Hepatocyte (in vitro differentiated cells): ENCODE measurements around the gene IKBKE.

Experiments used
- CTCF ChIP-seq: fragments of 200-600 bp; sonication (generic); IDR thresholded peaks from 2 replicates; pipeline ENCODE4 v1.5.1; 2016; ENCODE audit warnings: antibody characterized with exemption, mild to moderate bottlenecking; ENCODE audit not compliant: poor library complexity
- EZH2phosphoT487 ChIP-seq: fragments of 200-600 bp; sonication (generic); IDR thresholded peaks from one replicate; pipeline ENCODE4 v1.6.1; 2018; ENCODE audit warnings: antibody characterized with exemption, mild to moderate bottlenecking, low read depth, moderate library complexity; ENCODE audit not compliant: unreplicated experiment, severe bottlenecking

DNA sequence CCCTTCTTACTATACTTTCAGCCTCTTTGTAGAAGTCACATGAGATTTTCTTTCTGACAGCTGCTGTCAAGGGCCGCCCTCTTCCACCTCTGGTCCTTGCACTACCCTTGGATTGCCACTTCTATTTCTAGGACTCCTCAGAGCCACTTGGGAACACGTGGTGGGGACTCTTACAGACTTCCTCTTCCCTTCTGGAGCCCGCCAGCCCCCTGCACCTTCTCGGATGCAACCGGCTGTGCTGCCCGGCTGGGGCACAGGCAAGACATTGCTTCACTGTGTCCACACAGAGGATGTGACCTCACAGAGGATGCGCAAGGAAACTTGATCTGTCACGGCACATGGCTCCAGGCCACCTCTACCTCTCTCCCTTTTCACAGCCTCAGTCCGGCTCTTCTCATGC lies 2.4 kb upstream of the IKBKE start:
- TF ChIP-seq CTCF: no peak
- TF ChIP-seq EZH2phosphoT487: no peak
